Lower leg skin (tissue), 3 donors: ENCODE measurements around the gene AIG1.

Experiments
- POLR2A ChIP-seq, 2 donors: fragments of 450-650 bp; IDR thresholded peaks; one replicate each; pipeline ENCODE4 v1.6.1; 2016 to 2017; ENCODE audit warnings: antibody characterized with exemption in 2 of 2, mild to moderate bottlenecking in 1 of 2, moderate library complexity in 1 of 2
- TF ChIP-seq, protein P1 (sequence below), 3 donors: fragments of 450-650 bp; IDR thresholded peaks; one replicate each; pipeline ENCODE4 v1.5.1; 2016; ENCODE audit warnings: antibody characterized with exemption in 3 of 3, mild to moderate bottlenecking in 3 of 3, moderate library complexity in 2 of 3

DNA sequence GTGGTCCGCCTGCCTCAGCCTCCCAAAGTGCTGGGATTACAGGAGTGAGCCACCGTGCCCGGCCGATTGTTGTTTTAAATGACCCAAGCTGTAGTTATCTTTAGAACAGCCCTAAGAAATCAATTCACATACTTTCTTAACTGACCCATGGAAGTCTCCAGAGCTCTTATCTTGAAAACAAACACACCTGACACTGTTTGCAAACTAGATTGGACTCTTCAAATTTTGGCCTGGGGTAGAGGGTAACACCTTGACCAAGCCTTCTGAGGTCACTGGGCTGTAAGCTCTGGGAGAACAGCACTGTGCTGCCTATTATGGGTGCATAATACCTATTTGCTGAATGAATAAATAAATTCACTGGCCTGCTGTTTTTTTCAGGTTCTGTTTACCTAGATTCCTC, 190.6 kb downstream of the AIG1 start:
- TF ChIP-seq POLR2A (IDR thresholded peaks at IDR 0.05): no peak
- TF ChIP-seq, protein P1, sequence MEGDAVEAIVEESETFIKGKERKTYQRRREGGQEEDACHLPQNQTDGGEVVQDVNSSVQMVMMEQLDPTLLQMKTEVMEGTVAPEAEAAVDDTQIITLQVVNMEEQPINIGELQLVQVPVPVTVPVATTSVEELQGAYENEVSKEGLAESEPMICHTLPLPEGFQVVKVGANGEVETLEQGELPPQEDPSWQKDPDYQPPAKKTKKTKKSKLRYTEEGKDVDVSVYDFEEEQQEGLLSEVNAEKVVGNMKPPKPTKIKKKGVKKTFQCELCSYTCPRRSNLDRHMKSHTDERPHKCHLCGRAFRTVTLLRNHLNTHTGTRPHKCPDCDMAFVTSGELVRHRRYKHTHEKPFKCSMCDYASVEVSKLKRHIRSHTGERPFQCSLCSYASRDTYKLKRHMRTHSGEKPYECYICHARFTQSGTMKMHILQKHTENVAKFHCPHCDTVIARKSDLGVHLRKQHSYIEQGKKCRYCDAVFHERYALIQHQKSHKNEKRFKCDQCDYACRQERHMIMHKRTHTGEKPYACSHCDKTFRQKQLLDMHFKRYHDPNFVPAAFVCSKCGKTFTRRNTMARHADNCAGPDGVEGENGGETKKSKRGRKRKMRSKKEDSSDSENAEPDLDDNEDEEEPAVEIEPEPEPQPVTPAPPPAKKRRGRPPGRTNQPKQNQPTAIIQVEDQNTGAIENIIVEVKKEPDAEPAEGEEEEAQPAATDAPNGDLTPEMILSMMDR (IDR thresholded peaks at IDR 0.05): no peak
